ENCODE results near the gene TASP1.

DNA sequence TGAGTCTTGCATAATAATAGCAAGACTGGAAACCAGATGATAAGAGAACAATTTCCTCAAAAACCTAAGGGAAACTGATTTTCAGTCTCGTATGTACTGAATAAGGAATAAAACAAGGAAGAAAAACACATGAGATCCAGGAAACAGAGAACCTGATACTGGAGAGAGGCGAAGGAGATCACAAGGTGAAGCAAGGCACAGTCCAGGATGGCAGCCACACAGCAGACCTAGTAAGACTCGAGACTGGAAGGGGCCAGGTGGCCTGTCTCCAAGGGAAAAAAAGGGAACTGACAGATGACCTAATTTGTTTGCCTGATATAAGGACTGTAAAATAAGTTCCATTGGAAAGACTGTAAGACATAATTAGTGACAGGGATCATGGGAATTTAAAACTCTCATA lies 71.1 kb downstream of the TASP1 start:
- TF ChIP-seq EP300 (IDR thresholded peaks at IDR 0.05), result no peak
- TF ChIP-seq, protein P1, sequence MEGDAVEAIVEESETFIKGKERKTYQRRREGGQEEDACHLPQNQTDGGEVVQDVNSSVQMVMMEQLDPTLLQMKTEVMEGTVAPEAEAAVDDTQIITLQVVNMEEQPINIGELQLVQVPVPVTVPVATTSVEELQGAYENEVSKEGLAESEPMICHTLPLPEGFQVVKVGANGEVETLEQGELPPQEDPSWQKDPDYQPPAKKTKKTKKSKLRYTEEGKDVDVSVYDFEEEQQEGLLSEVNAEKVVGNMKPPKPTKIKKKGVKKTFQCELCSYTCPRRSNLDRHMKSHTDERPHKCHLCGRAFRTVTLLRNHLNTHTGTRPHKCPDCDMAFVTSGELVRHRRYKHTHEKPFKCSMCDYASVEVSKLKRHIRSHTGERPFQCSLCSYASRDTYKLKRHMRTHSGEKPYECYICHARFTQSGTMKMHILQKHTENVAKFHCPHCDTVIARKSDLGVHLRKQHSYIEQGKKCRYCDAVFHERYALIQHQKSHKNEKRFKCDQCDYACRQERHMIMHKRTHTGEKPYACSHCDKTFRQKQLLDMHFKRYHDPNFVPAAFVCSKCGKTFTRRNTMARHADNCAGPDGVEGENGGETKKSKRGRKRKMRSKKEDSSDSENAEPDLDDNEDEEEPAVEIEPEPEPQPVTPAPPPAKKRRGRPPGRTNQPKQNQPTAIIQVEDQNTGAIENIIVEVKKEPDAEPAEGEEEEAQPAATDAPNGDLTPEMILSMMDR (IDR thresholded peaks at IDR 0.05), result no peak
- TF ChIP-seq POLR2AphosphoS5 (IDR thresholded peaks at IDR 0.05), result no peak
- no peak for TF ChIP-seq POLR2A (IDR thresholded peaks at IDR 0.05)
